ENCODE data around the gene NEUROD2. TPM values are rescaled to one million over a fixed set of nuclear protein-coding genes. Genes with fewer than 3 reads are reported as not detected.

NEUROD2 gene
- total and polyA plus RNA-seq, 2 of the 13 experiments (the other 11 are each of a cell fraction or from before 2014, with no cell fraction given), result not detected

DNA sequence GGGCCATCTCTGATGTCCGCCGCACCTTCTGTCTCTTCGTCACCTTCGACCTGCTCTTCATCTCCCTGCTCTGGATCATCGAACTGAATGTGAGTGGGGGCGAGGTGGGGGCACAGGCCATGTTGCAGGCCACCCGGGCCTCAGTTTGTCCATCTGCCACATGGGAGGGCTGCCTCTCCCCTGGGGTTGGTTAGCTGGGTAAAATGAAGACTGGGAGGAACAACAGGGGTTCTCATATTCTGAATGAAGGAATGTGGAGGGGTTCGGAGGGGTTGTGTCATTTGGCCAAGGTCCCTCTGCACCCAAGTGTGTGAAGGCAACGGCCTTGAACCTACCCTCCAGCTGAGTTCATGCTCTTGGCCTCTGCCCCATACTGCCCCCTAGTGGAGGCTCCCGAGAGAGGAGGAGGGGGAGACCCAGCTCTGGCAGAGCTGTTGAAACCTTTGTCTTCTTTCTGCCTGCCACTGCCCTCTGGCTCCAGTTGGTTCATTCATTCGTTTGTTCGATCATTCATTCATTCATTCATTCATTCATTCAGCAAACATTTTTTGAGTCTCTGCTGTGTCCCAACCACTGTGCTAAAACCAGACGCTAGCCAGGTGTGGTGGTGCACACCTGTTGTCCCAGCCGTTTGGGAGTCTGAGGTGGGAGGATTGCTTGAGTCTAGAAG lies 46.1 kb upstream of the NEUROD2 start (continued):
- no peak for TF ChIP-seq ATF6 (CRISPR knock-in tag; conservative IDR thresholded peaks at IDR 0.05)
- TF ChIP-seq SRF (IDR thresholded peaks at IDR 0.05; ENCODE audit: low read depth, low read length), result no peak
- TF ChIP-seq, protein P1, sequence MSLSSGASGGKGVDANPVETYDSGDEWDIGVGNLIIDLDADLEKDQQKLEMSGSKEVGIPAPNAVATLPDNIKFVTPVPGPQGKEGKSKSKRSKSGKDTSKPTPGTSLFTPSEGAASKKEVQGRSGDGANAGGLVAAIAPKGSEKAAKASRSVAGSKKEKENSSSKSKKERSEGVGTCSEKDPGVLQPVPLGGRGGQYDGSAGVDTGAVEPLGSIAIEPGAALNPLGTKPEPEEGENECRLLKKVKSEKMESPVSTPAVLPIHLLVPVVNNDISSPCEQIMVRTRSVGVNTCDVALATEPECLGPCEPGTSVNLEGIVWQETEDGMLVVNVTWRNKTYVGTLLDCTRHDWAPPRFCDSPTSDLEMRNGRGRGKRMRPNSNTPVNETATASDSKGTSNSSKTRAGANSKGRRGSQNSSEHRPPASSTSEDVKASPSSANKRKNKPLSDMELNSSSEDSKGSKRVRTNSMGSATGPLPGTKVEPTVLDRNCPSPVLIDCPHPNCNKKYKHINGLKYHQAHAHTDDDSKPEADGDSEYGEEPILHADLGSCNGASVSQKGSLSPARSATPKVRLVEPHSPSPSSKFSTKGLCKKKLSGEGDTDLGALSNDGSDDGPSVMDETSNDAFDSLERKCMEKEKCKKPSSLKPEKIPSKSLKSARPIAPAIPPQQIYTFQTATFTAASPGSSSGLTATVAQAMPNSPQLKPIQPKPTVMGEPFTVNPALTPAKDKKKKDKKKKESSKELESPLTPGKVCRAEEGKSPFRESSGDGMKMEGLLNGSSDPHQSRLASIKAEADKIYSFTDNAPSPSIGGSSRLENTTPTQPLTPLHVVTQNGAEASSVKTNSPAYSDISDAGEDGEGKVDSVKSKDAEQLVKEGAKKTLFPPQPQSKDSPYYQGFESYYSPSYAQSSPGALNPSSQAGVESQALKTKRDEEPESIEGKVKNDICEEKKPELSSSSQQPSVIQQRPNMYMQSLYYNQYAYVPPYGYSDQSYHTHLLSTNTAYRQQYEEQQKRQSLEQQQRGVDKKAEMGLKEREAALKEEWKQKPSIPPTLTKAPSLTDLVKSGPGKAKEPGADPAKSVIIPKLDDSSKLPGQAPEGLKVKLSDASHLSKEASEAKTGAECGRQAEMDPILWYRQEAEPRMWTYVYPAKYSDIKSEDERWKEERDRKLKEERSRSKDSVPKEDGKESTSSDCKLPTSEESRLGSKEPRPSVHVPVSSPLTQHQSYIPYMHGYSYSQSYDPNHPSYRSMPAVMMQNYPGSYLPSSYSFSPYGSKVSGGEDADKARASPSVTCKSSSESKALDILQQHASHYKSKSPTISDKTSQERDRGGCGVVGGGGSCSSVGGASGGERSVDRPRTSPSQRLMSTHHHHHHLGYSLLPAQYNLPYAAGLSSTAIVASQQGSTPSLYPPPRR (CRISPR knock-in tag; IDR thresholded peaks at IDR 0.05; ENCODE audit: borderline replicate concordance), result 0 out of 2 replicates have a peak, but pooled peaks have one; percentile 16
- TF ChIP-seq HBP1 (CRISPR knock-in tag; IDR thresholded peaks at IDR 0.05; ENCODE audit: low read depth), result no peak
- no peak for TF ChIP-seq MAF1 (CRISPR knock-in tag; IDR thresholded peaks at IDR 0.05; ENCODE audit: borderline replicate concordance)
- TF ChIP-seq KLF16 (CRISPR knock-in tag; IDR thresholded peaks at IDR 0.05), result no peak
- TF ChIP-seq, protein P2, sequence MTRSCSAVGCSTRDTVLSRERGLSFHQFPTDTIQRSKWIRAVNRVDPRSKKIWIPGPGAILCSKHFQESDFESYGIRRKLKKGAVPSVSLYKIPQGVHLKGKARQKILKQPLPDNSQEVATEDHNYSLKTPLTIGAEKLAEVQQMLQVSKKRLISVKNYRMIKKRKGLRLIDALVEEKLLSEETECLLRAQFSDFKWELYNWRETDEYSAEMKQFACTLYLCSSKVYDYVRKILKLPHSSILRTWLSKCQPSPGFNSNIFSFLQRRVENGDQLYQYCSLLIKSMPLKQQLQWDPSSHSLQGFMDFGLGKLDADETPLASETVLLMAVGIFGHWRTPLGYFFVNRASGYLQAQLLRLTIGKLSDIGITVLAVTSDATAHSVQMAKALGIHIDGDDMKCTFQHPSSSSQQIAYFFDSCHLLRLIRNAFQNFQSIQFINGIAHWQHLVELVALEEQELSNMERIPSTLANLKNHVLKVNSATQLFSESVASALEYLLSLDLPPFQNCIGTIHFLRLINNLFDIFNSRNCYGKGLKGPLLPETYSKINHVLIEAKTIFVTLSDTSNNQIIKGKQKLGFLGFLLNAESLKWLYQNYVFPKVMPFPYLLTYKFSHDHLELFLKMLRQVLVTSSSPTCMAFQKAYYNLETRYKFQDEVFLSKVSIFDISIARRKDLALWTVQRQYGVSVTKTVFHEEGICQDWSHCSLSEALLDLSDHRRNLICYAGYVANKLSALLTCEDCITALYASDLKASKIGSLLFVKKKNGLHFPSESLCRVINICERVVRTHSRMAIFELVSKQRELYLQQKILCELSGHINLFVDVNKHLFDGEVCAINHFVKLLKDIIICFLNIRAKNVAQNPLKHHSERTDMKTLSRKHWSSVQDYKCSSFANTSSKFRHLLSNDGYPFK (CRISPR knock-in tag; IDR thresholded peaks at IDR 0.05; ENCODE audit: borderline replicate concordance), result no peak
- no peak; the same call in 1 of the 2 replicates for TF ChIP-seq GATAD1 (CRISPR knock-in tag; IDR thresholded peaks at IDR 0.05)
- TF ChIP-seq NCOA2 (CRISPR knock-in tag; IDR thresholded peaks at IDR 0.05), result 0 out of 2 replicates have a peak, but pooled peaks have one; percentile 31
- no peak for TF ChIP-seq ATM (IDR thresholded peaks at IDR 0.05; ENCODE audit: borderline replicate concordance)
- TF ChIP-seq KDM5B (CRISPR knock-in tag; IDR thresholded peaks at IDR 0.05; ENCODE audit: borderline replicate concordance), result 0 out of 2 replicates have a peak, but pooled peaks have one; percentile 24
- TF ChIP-seq GATAD2A (CRISPR knock-in tag; IDR thresholded peaks at IDR 0.05), result peak; percentile 63
- TF ChIP-seq HDAC6 (IDR thresholded peaks at IDR 0.05; ENCODE audit: low read depth, low read length), result no peak
- TF ChIP-seq ZMYM3 (CRISPR knock-in tag; IDR thresholded peaks at IDR 0.05), result peak; percentile 92
- TF ChIP-seq ZNF597 (CRISPR knock-in tag; IDR thresholded peaks at IDR 0.05), result no peak
- no peak for TF ChIP-seq CCDC6 (CRISPR knock-in tag; IDR thresholded peaks at IDR 0.05)
- TF ChIP-seq RELA (CRISPR knock-in tag; IDR thresholded peaks at IDR 0.05), result no peak

Data from HepG2 (cell line).